Stimulated activated naive CD8-positive, alpha-beta T cell treated with anti-CD3 and anti-CD28 coated beads, Interleukin-15, Interleukin-2, amounts not matched to agents 100 U/mL and 50 U/mL, for 24 hours (primary cell): Measurements from ENCODE around the gene HOXC6.
A peak's percentile ranks its signal among the peaks of the same experiment; 100 is the strongest.
"Not testable (repeated sequence)": the region's sequence is repeated elsewhere in the genome, so short reads cannot be mapped to it uniquely, and the experiment has no call there.

Experiments
- ATAC-seq: fragments of 150-1000 bp; cut with Tn5 transposase; one replicate; pipeline ENCODE4 v1.10.0; 2021
- DNase-seq: peaks from one replicate; pipeline ENCODE4 v3.0.0; 2021

The HOXC6 gene

GRCh38 chr12:54030442-54030801 lies 2.2 kb downstream of the HOXC6 start:
- DNase-seq (no peak), ATAC-seq (no peak)

- ATAC-seq (no peak), DNase-seq (no peak)
Observed at GRCh38 chr12:54030889-54031471, 2.7 kb downstream of the HOXC6 start.

GRCh38 chr12:54031480-54031879 lies 3.2 kb downstream of the HOXC6 start:
- DNase-seq: no peak
- ATAC-seq: no peak

- DNase-seq (no peak), ATAC-seq (no peak)
Observed at GRCh38 chr12:54032086-54032619, 3.9 kb downstream of the HOXC6 start.

GRCh38 chr12:54032627-54033100 lies 4.4 kb downstream of the HOXC6 start, which contains the start of gene HOXC5:
HOXC5 (plus strand) TSS chr12:54033050; CDS start chr12:54033123, 73 bp downstream.
- ATAC-seq: no peak

GRCh38 chr12:54033106-54033979 lies 5.1 kb downstream of the HOXC6 start:
- DNase-seq: no peak
- no peak for ATAC-seq

More at GRCh38 chr12:54032627-54033100, 4.4 kb downstream of the HOXC6 start, which contains the start of gene HOXC5:
- DNase-seq: peak; percentile 71

GRCh38 chr12:54033980-54034784 lies 5.9 kb downstream of the HOXC6 start:
- ATAC-seq (no peak), DNase-seq (no peak)

- DNase-seq: no peak
- no peak for ATAC-seq
Observed at GRCh38 chr12:54034785-54035310, 6.6 kb downstream of the HOXC6 start.

- ATAC-seq (no peak), DNase-seq (no peak)
Observed at GRCh38 chr12:54035568-54036264, 7.5 kb downstream of the HOXC6 start.

- ATAC-seq (no peak), DNase-seq (no peak)
Observed at GRCh38 chr12:54036620-54037359, 8.6 kb downstream of the HOXC6 start.

GRCh38 chr12:54037360-54038283 lies 9.4 kb downstream of the HOXC6 start:
- no peak for DNase-seq
- ATAC-seq: no peak

GRCh38 chr12:54038284-54038870 lies 10.1 kb downstream of the HOXC6 start:
- ATAC-seq (no peak), DNase-seq (no peak)

GRCh38 chr12:54038871-54039414 lies 10.7 kb downstream of the HOXC6 start:
- ATAC-seq: no peak
- no peak for DNase-seq

GRCh38 chr12:54039417-54040147 lies 11.3 kb downstream of the HOXC6 start:
- DNase-seq (no peak), ATAC-seq (no peak)

- DNase-seq (no peak), ATAC-seq (no peak)
Observed at GRCh38 chr12:54040148-54040494, 11.9 kb downstream of the HOXC6 start.

GRCh38 chr12:54040648-54041047 lies 12.4 kb downstream of the HOXC6 start:
- DNase-seq (no peak), ATAC-seq (no peak)

- DNase-seq: no peak
- ATAC-seq: no peak
Observed at GRCh38 chr12:54041097-54041690, 13.0 kb downstream of the HOXC6 start.

- ATAC-seq: not testable (repeated sequence)
Observed at GRCh38 chr12:54042033-54042432, 13.8 kb downstream of the HOXC6 start.

More at GRCh38 chr12:54042033-54042432, 13.8 kb downstream of the HOXC6 start:
- not testable (repeated sequence) for DNase-seq
